ENCODE results near the gene TSKU.

GRCh38 chr11:76808996-76809395 lies 25.8 kb downstream of the TSKU start:
- TF ChIP-seq, protein P1, sequence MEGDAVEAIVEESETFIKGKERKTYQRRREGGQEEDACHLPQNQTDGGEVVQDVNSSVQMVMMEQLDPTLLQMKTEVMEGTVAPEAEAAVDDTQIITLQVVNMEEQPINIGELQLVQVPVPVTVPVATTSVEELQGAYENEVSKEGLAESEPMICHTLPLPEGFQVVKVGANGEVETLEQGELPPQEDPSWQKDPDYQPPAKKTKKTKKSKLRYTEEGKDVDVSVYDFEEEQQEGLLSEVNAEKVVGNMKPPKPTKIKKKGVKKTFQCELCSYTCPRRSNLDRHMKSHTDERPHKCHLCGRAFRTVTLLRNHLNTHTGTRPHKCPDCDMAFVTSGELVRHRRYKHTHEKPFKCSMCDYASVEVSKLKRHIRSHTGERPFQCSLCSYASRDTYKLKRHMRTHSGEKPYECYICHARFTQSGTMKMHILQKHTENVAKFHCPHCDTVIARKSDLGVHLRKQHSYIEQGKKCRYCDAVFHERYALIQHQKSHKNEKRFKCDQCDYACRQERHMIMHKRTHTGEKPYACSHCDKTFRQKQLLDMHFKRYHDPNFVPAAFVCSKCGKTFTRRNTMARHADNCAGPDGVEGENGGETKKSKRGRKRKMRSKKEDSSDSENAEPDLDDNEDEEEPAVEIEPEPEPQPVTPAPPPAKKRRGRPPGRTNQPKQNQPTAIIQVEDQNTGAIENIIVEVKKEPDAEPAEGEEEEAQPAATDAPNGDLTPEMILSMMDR (conservative IDR thresholded peaks at IDR 0.05 in 1 of 2, IDR thresholded peaks at IDR 0.05 in 1 of 2; ENCODE audit: extremely low read depth in 1 of 2, insufficient read depth in 1 of 2, low read depth in 1 of 2, low read length in 2 of 2): no peak
- TF ChIP-seq EZH2 (IDR thresholded peaks at IDR 0.05; ENCODE audit: borderline replicate concordance, low read length): no peak
